Measurements from ENCODE around the gene TCP1.
A peak's percentile ranks its signal among the peaks of the same experiment; 100 is the strongest.

TCP1 gene

DNA sequence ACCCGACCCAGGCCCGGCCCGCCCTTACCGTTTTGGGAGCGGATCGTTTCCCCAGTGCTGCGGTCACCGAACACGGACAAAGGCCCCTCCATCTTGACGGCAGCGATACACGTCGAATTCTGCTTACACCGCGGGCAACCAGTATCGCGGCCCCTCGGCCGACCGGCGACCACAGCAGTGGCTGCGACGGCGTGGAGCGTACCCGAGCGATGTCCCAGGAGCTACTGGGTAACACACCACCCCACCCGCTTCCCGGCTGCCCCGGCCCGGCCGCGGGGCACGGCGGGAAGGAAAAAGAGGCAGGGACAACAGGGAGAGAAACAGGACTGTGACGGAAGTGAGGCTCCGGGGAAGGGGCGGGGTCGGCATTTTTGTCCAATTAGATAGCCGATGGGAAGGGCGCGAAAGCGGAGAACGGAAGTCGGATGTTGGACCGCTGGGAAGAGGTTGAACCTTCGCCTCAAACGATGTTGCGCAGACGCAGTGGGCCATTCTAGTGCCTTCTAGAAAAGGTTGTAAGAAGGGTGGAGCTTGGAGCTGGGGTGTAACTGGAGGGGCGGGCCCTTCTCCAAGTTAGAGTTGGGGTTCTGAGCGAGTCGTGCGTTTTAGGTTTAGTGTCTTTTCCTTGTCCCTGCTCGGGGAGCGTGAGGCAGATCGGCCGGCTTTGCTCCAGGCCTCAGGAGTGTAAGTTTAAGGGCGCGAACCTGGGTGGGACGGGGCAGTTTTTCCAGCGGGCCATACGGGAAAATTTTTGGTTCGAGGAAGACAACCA, at the start of gene TCP1:
TSS of gene TCP1 (minus strand) at position 226 of the 772 bp plus-strand sequence. CDS start at position 92, 134 bp downstream.
- TF ChIP-seq, protein P1, sequence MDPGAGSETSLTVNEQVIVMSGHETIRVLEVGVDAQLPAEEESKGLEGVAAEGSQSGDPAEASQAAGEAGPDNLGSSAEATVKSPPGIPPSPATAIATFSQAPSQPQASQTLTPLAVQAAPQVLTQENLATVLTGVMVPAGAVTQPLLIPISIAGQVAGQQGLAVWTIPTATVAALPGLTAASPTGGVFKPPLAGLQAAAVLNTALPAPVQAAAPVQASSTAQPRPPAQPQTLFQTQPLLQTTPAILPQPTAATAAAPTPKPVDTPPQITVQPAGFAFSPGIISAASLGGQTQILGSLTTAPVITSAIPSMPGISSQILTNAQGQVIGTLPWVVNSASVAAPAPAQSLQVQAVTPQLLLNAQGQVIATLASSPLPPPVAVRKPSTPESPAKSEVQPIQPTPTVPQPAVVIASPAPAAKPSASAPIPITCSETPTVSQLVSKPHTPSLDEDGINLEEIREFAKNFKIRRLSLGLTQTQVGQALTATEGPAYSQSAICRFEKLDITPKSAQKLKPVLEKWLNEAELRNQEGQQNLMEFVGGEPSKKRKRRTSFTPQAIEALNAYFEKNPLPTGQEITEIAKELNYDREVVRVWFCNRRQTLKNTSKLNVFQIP (CRISPR knock-in tag; IDR thresholded peaks at IDR 0.05; ENCODE audit: borderline replicate concordance, low read depth), result no peak
- TF ChIP-seq RARB (CRISPR knock-in tag; IDR thresholded peaks at IDR 0.05) (no peak), ZFP30 (CRISPR knock-in tag; IDR thresholded peaks at IDR 0.05) (no peak), BACH2 (CRISPR knock-in tag; IDR thresholded peaks at IDR 0.05; ENCODE audit: borderline replicate concordance) (no peak), ARNTL (CRISPR knock-in tag; IDR thresholded peaks at IDR 0.05; ENCODE audit: borderline replicate concordance, low read depth) (no peak), ZC3H10 (CRISPR knock-in tag; IDR thresholded peaks at IDR 0.05) (no peak), PPARA (CRISPR knock-in tag; IDR thresholded peaks at IDR 0.05; ENCODE audit: borderline replicate concordance) (no peak)
- TF ChIP-seq, protein P2, sequence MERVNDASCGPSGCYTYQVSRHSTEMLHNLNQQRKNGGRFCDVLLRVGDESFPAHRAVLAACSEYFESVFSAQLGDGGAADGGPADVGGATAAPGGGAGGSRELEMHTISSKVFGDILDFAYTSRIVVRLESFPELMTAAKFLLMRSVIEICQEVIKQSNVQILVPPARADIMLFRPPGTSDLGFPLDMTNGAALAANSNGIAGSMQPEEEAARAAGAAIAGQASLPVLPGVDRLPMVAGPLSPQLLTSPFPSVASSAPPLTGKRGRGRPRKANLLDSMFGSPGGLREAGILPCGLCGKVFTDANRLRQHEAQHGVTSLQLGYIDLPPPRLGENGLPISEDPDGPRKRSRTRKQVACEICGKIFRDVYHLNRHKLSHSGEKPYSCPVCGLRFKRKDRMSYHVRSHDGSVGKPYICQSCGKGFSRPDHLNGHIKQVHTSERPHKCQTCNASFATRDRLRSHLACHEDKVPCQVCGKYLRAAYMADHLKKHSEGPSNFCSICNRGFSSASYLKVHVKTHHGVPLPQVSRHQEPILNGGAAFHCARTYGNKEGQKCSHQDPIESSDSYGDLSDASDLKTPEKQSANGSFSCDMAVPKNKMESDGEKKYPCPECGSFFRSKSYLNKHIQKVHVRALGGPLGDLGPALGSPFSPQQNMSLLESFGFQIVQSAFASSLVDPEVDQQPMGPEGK (CRISPR knock-in tag; IDR thresholded peaks at IDR 0.05; ENCODE audit: borderline replicate concordance), result no peak
- ATAC-seq, result peak; percentile 90

DNA sequence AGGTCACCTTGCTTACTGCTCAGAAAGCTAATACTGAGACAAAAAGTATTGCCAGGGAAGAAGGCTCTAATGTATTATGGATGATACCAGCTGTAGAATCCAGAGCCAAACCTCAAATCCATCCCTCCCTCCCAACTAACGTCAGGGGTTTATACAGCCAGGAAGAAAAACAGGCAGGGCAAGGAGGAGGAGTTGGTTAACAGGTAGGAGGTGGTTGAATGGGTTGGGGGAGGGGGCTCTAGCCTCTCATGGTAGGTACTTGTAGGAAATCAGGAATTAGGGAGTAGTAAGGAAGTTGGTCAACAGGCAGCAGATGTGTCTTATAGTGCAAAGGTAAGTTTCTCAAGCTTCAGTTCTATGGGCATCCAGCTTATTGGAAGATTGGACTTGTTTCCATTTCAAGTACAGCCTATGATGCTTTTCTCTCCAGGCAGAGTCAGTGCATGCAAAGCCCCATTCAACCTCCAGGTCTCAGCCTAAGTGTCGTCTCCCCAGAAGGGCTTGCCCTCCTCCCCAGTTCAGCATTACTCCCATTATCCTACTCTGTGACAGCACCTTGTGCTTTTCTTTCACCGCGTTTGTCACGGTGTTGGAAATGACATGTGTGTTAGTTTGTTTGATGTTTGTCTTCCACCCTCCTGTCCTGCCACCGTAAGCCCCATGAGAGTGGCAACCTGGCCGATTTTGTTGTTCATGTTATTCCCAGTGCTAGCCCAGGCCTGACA, 48.8 kb upstream of the TCP1 start:
- TF ChIP-seq, protein P3, sequence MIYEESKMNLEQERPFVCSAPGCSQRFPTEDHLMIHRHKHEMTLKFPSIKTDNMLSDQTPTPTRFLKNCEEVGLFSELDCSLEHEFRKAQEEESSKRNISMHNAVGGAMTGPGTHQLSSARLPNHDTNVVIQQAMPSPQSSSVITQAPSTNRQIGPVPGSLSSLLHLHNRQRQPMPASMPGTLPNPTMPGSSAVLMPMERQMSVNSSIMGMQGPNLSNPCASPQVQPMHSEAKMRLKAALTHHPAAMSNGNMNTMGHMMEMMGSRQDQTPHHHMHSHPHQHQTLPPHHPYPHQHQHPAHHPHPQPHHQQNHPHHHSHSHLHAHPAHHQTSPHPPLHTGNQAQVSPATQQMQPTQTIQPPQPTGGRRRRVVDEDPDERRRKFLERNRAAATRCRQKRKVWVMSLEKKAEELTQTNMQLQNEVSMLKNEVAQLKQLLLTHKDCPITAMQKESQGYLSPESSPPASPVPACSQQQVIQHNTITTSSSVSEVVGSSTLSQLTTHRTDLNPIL (CRISPR knock-in tag; IDR thresholded peaks at IDR 0.05; ENCODE audit: low read depth), result no peak
- TF ChIP-seq CSDC2 (CRISPR knock-in tag; IDR thresholded peaks at IDR 0.05) (no peak), TOX (CRISPR knock-in tag; IDR thresholded peaks at IDR 0.05; ENCODE audit: borderline replicate concordance) (no peak), BACH2 (CRISPR knock-in tag; IDR thresholded peaks at IDR 0.05; ENCODE audit: borderline replicate concordance) (no peak), OSR1 (CRISPR knock-in tag; IDR thresholded peaks at IDR 0.05) (no peak), ZFP3 (CRISPR knock-in tag; IDR thresholded peaks at IDR 0.05) (no peak), TCF4 (CRISPR knock-in tag; IDR thresholded peaks at IDR 0.05; ENCODE audit: borderline replicate concordance) (no peak), ZNF70 (CRISPR knock-in tag; IDR thresholded peaks at IDR 0.05) (no peak), ARNTL (CRISPR knock-in tag; IDR thresholded peaks at IDR 0.05; ENCODE audit: borderline replicate concordance, low read depth) (no peak), ZFP30 (CRISPR knock-in tag; IDR thresholded peaks at IDR 0.05) (no peak), ISL1 (CRISPR knock-in tag; IDR thresholded peaks at IDR 0.05) (no peak)
- TF ChIP-seq, protein P4, sequence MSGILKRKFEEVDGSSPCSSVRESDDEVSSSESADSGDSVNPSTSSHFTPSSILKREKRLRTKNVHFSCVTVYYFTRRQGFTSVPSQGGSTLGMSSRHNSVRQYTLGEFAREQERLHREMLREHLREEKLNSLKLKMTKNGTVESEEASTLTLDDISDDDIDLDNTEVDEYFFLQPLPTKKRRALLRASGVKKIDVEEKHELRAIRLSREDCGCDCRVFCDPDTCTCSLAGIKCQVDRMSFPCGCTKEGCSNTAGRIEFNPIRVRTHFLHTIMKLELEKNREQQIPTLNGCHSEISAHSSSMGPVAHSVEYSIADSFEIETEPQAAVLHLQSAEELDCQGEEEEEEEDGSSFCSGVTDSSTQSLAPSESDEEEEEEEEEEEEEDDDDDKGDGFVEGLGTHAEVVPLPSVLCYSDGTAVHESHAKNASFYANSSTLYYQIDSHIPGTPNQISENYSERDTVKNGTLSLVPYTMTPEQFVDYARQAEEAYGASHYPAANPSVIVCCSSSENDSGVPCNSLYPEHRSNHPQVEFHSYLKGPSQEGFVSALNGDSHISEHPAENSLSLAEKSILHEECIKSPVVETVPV (CRISPR knock-in tag; IDR thresholded peaks at IDR 0.05), result no peak
- ATAC-seq, result no peak

DNA sequence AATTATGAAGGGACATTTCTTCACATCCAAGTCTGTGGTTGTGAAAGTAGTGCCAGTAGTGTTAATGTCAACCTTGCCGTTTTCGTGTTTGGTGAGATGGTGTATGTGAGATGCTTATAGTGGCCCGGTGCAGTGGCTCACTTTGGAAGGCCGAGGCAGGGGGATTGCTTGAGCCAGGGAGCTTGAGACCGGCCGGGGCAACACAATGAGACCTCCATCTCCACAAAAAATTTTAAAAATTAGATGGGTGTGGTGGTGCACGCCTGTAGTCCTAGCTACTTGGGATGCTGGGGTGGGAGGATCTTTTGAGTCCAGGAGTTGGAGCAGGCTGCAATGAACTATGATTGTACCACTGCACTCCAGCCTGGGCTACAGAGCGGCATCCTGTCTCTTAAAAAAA, 48.1 kb upstream of the TCP1 start:
- no peak for ATAC-seq
- TF ChIP-seq ZFP3 (CRISPR knock-in tag; IDR thresholded peaks at IDR 0.05) (no peak), RARB (CRISPR knock-in tag; IDR thresholded peaks at IDR 0.05) (no peak), CSDC2 (CRISPR knock-in tag; IDR thresholded peaks at IDR 0.05) (no peak), ESRRG (CRISPR knock-in tag; IDR thresholded peaks at IDR 0.05) (no peak)
- TF ChIP-seq, protein P3 (CRISPR knock-in tag; IDR thresholded peaks at IDR 0.05; ENCODE audit: low read depth), result no peak
